HG03064 (cell line): ENCODE results near the gene PAM.
"Not testable (repeated sequence)": the region's sequence is repeated elsewhere in the genome, so short reads cannot be mapped to it uniquely, and the experiment has no call there.

Experiments
- ATAC-seq: cut with Tn5 transposase; IDR thresholded peaks from one replicate; pipeline ENCODE4 v1.9.1; 2021; ENCODE audit warnings: low read depth; ENCODE audit not compliant: unreplicated experiment

The PAM gene

DNA sequence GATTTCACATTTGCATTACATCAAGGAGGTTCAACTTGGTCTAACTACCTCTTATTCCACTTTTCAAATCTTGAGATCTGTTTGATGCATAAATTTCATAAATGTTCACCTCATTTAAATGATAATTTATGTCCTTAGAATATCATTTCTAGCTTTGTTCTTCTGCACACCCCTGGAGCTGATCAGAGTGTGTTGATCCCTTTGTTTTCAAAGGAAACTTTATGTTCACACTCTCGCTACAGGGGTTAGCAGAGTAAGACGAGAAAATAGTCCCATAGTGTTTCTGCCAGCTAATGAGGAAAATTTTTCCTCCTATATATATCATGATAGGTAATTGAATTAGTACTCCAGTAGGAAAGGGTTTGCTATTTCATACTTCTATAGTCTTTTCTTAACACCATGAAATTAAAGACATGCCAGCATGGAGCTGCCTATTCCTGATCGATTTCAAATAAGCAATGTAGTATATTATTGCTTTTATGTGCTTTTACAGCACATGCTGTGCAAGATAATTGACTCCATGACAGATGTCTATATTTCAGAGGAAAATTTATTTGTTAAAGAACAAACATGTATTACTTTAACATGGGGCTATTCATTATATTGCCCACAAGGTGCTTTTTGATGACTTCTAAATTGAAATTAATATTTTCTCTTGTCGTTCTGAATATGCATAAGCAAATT is 4.8 kb upstream of the PAM start:
- ATAC-seq: no peak

DNA sequence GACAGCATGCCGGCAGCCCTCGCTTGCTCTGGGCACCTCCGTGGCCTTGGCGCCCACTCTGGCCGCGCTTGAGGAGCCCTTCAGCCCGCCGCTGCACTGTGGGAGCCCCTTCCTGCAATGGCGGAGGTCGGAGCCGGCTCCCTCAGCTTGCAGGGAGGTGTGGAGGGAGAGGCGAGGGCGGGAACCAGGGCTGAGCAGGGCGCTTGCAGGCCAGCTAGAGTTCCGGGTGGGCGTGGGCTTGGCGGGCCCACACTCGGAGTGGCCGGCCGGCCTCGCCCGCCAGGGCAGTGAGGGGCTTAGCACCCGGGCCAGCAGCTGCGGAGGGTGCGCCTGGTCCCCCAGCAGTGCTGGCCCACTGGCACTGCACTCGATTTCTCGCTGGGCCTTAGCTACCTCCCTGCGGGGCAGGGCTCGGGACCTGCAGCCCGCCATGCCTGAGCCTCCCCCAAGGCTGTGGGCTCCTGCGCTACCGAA is 3.2 kb upstream of the PAM start:
- not testable (repeated sequence) for ATAC-seq

DNA sequence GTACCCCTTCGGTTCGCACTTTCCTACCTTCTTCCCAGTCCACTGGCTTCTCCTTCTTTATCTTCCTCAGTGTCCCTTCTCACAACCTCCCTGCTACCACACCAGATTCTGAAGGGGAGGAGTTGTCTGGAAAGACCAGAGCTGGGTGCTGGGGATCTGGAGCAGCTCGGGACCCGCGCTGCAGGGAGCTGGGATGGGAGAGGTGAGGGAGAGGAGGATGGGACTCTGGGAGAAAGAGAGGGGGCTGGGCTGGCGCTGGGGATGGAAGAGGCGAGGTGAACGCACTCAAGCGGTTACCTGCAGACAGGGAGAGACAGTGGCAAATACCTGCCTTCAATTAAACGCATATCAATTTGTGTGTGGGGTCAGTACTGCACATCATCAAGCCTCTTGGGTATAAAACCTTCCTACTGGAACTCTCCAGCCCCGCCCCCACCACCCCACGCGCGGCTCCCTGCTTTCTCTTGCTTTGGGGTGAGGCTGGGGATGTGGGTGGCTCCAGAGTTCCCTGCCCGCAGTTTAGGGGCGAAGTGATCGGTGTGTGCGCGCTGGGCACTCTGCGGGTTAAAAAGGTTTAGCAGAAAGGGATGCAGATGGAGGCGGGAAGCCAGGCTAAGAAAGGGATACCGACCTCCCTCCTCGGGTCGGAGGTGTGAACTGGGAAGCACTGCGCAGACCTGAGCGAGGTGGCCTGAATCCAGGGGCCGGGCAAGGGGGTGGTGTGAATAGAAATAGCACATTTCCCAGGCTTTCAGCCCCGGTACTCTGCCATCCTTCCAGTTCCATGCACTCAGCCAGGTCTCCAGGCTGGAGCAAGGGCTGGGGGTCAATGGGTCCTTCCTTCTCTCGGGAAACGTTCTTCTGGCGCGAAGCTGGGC is 977 bp upstream of the PAM start:
- no peak for ATAC-seq

DNA sequence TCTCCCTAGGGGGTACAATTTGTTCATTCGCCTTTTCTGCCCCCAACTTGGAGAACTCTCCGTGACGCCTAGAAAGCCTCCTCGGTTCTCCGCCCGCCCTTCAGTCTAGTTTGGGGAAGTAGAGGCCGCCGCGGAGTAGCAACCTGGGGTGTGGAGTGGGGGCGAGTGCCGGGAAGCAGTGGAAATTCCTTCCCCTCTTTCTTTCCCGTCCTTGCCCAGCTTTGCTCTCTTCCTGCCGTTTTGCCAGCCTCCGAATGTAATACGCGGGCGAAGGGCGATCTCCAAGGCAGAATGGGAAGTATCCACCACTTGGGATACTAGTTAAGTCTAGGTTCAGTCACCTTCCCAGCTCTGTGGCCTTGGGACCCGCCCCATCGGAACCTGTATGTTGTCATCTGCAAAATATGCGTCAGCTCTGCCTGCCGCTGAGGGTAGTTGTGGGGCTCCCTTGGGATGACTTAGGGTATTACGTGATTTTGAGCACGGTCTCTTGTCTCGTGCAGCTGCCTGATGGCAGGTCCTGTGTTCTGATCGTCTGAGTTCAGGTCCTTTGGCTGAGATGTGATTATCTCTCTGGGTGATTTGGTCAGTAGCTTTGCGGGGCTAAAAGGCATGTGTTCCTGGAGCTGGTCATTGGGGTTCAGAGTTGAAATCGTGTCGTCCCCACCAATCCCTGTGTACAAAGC is 724 bp downstream of the PAM start:
- peak; percentile 53 for ATAC-seq

DNA sequence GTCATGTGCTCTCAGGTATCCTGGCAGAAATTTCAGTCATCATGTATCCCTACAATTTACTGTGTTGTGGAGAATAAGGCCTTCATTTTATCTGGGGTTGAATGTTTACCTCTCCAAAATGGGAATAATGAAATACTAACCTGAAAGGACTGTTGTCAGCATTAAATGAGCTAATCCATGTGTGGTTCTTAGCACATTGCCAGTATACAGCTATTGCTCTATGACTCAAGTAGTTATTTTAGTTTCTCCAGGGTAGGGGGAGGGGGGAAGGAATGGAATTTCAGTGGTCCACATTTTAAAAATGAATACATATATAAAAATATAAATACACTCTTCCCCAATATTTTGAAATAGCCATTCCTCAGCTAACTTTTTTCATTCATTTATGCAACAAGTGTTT is 3.5 kb downstream of the PAM start:
- no peak for ATAC-seq

DNA sequence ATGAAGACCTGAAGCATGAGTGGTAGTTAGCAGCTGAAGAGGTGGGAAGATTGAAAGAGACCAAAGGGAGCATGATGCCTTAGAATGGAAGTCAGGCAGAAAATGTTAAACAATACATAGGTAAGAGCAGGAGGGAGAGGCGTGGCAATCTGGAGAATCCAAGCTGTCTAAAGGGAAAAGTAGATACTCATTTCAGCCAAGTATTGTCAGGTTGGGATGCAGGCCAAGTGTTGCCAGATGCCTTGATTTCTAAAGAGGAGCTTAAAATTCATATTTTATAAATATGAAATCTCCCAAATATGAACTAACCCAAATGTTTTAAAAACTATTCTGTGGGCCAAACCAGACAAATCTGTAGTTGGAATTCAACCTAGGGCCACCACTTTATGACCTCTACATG is 4.2 kb downstream of the PAM start:
- no peak for ATAC-seq

DNA sequence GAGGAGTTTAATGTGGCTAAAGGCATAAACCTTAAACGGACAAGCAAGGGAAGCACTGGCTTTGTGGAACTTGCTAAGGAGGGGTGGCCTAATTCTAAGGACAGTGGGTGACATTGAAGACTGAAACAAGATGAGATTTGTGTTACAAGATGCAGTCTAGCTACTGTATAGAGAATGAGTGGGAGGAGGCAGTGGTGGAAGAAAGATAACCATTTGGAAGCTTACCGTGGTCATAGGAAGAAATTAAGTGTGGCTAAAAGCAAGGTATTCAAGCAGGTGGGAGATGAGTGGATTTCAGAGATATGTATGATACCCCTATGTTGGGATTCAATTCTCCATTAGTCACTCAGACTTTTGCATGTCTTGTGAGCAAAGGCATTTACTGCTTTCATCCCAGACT is 4.6 kb downstream of the PAM start:
- ATAC-seq: no peak

DNA sequence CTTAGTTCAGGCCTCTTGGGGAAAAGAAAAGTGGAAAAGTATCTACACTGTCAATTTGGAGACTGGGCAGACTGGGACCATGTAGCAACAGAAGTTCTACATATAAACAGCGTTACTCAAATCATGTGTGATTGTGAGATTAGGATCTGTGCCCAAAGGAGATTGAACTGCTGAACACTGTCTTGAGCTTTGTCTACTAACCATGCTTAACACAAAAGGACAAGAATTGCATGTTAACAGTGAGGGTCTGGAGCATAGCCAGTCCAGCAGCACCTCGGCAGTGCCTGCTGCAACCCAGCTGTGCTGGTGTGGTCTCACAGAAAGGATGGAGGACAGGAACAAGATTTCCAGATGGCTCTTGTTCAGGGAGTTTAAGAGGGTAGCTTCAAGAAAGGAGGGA is 5.7 kb downstream of the PAM start:
- no peak for ATAC-seq

DNA sequence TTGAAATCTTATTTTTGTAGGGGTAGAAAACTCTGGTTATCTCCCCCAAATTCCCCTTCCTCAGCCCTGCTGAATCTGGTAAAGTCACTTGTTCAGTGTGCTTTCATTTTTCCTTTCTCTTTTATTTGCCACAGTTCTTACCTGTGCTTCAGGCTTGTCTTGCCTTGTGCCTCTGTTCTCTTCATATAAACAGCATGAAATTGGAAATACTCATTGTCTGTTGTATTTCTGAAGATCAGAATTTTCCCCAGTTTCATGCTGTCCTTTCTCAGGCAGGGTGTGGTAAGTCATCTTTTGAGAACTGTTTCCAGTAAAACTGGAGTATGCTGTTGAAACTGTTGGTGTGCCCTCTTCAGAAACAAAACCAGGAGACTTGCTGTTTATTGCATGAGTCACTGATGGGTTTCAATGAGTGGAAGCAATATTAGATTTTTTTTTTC is 7.0 kb downstream of the PAM start:
- ATAC-seq: peak; percentile 82

DNA sequence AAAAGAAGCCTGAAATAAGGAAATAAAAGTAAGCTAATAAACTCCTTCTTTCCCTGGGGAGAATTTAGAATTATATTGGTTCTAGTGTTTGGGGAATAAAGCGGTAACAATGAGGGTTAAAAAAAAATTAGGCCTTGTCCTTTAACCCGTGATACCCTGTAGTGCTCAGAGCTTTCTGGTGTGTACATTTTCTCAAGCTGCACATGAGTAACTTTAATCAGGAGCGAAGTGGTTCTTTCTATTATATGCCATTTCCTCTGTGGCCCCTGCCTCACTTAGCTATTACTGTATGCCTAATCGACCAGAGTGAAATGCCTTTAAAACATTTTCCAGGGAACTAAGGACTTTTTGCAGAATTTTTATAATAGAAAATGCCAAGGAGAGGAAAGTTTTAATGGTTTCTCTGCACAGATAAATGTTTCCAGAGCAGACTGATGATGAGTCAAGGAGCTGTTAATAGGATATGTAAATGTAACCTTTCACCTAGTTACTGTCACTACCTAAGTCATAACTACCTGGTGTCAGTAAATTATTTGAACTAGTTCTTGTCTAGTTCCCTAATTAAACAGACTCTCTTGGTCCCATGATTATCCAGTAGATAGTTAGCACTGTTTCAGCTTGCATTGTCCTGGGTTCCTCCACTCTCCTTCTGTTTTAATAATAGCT is 7.6 kb downstream of the PAM start:
- ATAC-seq: no peak

DNA sequence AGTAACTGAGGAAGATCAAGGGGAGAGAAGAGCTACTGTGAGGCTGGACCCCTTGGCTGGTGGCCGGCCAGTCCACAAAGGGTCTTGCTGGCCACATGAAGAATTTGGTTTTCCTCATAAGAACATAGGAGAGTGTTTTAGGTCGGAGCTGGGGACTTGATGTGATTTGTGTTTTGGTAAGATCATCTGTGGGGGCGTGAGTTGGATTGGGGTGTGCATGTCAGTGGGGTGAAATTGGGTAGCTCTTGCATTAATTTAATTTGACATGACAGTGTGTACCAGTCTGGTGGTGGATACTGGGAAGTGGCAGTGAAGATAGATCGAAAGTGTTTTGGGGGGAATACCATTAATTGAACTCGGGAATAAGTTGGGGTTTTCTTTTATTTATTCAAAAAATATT is 8.6 kb downstream of the PAM start:
- no peak for ATAC-seq

DNA sequence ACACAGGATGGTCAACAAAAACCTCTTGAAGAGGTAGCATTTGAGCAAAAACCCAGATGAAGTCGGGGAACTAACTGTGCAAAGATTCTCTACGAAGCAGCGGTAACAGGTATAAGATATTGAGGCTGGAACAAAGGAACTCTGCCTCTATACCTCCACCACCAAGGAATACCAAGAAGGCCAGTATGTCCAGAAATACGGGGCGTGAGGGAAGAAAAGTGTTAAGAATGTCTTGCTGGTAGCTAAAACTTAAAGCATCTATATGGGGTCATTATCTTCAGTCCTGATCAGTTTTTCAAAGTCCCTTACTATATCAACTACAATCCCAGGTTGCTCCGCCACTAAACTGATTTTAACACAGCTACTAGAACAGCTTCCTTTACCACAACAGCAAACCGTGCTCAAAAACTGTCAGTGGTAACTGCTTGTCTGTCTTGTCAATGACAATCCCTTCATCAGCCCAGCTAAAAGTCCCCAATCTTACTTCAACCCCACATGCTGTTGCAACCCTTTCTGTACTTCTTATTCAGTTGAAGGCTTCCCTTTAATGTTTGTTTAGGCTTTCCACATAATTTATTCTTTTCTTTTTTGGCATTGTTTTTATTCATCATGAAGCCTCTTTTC is 9.4 kb downstream of the PAM start:
- ATAC-seq: no peak

DNA sequence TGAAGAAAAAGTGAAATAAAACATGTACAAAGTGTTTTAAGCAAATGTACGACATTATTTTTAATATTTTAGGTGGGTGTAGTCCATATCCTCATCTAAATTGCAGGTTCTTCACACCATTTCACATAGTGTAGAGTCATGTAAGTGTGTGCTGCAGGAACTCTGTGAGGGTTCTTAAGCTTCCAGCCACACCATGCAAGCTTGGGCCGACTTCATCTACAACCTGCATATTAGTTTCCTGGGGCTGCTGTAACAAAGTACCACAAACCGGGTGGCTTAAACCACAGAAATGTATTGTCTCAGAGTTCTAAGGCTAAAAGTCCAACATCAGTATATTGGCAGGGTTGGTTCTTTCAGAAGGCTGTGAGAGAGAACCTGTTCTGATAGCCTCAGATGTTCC is 10.2 kb downstream of the PAM start:
- ATAC-seq: no peak

DNA sequence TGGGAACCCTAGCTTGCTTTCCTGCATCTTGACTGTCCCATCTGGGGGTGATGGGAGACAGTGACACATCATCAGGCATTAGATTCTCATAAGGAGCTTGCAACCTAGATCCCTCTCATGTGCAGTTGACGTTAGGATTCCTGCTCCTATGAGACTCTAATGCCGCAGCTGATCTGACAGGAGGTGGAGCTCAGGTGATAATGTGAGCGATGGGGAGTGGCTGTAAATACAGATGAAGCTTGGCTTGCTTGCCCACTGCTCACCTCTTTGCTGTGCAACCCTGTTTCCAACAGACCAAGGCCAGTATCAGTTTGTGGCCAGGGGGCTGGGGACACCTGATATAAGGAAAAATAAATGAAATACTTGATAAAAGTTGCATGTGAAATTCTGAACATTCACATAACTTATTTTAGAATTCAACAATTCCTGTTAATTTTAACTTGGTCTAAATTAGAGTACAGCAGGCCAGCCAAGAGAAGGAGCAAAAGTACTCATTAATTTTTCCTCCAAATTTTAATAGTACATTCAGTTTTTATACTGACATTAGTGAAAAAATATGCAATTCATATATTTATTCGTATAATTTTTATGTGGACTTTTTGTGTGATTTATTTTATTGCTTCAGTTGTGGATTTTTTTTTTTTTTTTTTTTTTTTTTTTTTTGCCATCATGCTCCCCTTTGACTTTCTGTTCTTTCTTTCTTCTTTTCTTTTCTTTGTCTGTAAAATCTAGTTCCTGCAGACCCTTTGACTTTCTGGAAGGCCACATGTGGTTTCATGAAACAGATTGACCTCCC is 11.4 kb downstream of the PAM start:
- no peak for ATAC-seq

DNA sequence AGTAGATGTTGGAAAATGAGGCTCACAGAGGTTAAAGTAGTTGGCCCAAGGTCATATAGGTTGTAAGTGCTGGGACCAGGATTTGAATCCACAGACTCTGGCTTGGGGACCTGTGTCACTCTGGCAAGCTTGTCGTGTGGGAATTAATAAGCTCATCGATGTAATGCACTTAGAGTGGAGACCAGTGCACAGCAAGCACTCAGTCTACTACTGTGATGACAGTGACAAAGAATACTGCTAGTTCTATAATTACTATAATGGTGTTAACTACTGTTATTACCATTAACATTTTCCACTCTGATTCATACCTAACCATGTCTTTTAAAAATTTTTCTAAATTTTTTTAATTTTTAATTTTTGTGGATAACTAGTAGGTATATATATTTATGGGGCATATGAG is 12.8 kb downstream of the PAM start:
- ATAC-seq: no peak

DNA sequence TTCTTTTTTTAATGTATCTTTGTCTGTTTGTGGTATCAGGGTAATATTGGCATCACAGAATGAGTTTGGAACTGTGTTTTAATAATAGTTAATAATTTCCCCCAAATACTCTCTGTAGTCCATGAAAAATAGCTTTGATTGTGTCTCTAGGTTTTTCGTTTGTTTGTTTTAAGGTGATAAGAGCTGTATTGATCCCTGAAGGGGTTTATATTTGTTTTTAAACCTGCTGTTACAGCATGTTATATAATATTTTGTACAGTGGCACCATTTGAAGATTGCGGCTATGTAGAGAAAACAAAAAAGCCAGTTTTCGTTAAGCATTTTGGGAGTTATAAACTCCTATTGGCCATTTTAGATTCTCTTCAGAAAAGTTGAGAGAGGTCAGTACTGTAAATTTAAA is 15.7 kb downstream of the PAM start:
- no peak for ATAC-seq

DNA sequence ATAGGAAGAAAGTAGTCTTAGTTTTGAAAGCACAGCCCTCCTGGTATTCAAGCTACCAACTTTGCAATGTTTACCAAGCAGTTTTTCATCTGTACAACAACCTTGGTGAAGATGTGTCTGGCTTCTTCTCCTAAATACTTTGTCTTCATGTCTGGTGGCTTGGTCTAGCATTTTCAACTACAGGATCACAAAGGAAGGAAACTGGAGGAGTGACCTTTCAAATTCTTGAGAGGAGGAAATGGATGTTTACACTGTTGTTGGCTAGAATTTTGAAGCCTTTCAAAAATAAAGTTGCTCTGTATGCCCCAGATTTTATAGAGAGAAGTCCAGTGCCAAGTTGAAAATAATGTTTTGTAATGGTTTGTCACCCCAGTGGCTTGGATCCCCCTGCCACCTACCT is 16.3 kb downstream of the PAM start:
- no peak for ATAC-seq

DNA sequence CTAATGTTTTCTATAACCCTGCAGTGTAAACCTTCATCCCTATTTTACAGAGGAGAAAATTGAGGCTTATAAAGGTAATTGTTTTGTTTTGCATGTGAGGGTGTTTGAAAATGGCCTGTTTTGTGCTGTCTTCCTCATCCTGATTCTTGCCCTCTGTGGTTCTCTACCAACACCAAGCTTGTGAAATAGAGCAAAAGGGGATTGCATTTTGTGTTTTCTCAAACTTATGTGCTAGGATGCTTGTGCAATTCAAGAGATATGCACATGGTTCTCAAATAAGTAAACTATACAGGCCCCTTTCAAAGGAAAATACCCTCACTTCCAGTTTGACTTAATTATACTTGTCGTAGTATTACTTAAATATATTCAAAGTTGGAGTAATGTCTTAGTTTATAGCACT is 17.2 kb downstream of the PAM start:
- ATAC-seq: no peak

DNA sequence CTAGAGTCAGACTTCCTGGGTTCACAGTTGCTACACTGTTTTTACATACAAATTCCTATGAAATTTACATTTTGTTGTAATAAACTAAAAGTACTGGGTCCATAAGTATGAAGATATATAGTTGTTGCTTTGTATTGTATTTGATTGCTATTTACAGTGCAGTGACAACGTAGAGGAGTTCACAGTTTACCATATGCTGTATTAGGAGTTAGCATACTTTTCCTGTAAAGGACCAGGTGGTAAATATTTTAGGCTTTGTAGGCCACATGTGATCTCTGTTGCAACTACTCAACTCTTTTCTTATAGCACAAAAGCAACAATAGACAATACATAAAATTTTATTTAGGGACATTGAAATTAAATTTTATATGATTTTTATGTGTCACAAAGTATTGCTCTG is 18.0 kb downstream of the PAM start:
- ATAC-seq: no peak

DNA sequence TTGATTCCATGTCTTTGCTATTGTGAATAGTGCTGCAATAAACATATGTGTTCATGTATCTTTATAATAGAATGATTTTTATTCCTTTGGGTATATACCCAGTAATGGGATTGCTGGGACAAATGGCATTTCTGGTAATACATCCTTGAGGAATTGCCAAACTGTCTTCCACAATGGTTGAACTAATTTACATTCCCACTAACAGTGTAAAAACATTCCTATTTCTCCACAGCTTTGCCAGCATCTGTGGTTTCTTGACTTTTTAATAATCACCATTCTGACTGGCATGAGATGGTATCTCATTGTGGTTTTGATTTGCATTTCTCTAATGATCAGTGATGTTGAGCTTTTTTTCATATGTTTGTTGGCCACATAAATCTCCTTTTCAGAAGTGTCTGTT is 20.7 kb downstream of the PAM start:
- ATAC-seq: not testable (repeated sequence)
